GM21825 (cell line): Measurements from ENCODE around the gene TEPSIN.
"Not testable (repeated sequence)": the region's sequence is repeated elsewhere in the genome, so short reads cannot be mapped to it uniquely, and the experiment has no call there.

Source experiments
- ATAC-seq: cut with Tn5 transposase; IDR thresholded peaks from one replicate; pipeline ENCODE4 v1.9.1; 2021; ENCODE audit warnings: mild to moderate bottlenecking, moderate library complexity; ENCODE audit not compliant: unreplicated experiment

TEPSIN gene

GRCh38 chr17:81237591-81238489 is 1.0 kb downstream of the TEPSIN start:
- no peak for ATAC-seq

DNA sequence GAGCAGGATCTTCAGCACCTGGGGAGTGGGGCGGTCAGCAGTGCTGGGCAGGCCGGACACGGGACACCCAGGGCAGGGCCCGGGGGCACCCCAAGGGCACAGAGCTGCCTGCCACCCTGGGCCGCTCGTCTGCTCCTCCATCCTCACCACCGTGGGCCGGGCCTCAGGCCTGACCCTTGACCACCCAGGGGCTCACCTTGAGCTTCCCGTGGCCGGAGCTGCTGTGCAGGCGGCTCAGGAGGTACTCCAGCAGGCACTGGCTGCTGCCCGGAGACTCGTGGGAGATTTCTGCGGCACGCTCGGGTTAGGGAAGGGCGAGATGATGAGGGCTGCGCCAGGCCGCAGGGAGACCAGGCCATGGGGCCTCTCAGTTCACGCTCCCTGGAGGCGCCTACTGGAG is 2.1 kb downstream of the TEPSIN start:
- ATAC-seq: no peak

DNA sequence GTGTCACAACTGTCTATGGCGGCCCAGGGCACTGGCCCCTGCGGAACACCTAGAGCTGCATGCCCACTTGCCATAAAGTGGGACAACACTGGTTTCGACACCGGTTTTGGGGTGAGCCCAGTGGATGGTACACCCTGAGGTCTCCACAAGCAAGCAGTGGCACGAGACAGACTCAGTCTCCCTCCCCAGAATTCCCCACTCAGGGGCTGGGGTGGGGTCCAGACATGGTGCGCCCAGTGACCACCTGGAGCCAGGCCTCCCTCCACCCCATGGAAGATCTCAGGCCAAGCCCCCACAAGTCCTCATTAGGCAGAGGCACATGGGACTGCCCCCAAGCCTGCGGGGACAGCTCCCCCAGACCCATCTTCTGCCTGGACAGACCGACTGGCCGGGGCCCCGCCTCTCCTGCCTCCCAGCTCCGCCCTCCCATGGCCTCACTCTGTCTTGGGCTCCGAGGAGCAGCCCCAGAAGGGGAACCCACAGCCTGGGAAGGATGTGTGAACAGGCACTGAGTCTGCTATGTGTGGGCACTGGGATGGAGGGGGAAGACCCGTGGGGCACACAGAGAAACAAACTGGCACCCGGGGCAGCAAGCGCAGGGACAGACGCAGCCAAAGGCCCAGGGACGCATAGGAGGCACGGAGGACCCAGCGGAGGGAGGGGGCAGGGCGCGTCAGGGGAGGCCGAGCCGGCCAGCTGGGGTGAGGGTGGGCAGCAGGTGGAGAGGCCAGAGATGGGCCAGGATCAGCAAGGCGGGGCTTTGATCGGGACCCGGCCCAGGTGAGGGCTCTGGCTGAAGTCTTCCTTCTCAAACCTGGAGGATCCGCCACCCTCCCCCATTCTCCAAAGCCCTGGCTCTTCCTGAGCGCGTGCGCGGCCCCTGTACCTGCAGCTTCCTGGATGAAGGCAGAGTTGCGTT is 2.8 kb downstream of the TEPSIN start:
- ATAC-seq: no peak

DNA sequence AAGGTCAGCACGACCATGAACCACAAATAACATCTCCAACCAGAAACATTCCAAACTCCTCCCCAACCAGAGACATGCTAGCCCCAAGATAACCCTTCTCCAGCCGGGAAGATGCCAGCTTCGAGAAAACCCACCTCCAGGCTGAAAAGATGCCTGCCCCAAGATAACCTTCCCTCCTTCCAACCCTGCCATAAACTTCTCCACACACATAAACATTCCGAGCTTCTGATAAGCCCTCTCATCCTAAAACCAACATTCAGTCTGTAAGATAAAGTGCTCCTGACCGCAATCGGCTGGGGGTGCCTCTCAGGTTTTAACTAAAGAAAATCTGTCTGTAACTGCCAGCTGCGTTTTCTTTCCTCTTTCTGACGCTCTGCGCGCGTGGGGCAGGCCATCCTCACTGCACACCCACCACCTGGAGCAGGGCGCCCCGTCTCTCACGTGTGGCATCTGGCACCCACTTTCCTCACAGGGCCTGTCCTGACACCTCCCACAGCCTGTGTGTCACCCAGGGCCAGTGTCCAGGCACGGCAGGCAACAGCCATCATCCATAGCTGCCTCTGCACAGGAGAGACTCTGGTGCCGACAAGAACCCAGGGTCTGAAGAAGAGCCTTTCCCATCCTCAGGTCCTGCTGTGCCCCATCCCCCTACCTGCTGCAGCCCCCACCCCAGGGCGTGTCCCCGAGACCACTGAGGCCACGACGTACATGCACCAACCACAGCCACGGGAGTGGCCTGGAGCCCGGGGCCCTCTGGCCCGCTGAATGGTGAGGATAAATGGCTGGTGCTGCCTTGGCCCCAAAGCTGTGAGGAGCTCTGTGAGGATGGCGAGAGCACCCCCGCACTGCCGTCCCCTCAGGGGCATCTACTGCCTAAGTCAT is 3.7 kb downstream of the TEPSIN start:
- no peak for ATAC-seq

DNA sequence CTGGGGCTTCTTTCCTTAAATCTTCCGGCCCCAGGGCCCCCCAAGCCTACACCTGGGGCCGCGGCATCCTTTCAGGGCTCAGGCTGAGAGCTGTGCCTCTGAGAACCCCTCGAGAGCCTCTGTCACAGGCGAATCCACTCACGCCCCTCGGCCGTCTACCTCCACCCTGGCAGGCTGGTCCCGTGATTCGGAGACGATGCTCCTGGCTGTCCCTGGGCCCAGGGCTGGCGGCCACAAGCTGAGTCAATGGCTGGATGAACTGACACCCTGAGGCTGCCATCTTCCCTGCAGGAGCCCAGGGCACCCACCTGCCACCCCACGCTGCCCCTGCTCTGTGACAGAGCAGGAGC is 4.4 kb downstream of the TEPSIN start:
- no peak for ATAC-seq

- no peak for ATAC-seq
These were observed 4.9 kb downstream of the TEPSIN start for GRCh38 chr17:81233811-81234505.

- no peak for ATAC-seq
These were observed 5.5 kb downstream of the TEPSIN start for GRCh38 chr17:81233316-81233715.

GRCh38 chr17:81232616-81233241 is 6.1 kb downstream of the TEPSIN start:
- no peak for ATAC-seq

DNA sequence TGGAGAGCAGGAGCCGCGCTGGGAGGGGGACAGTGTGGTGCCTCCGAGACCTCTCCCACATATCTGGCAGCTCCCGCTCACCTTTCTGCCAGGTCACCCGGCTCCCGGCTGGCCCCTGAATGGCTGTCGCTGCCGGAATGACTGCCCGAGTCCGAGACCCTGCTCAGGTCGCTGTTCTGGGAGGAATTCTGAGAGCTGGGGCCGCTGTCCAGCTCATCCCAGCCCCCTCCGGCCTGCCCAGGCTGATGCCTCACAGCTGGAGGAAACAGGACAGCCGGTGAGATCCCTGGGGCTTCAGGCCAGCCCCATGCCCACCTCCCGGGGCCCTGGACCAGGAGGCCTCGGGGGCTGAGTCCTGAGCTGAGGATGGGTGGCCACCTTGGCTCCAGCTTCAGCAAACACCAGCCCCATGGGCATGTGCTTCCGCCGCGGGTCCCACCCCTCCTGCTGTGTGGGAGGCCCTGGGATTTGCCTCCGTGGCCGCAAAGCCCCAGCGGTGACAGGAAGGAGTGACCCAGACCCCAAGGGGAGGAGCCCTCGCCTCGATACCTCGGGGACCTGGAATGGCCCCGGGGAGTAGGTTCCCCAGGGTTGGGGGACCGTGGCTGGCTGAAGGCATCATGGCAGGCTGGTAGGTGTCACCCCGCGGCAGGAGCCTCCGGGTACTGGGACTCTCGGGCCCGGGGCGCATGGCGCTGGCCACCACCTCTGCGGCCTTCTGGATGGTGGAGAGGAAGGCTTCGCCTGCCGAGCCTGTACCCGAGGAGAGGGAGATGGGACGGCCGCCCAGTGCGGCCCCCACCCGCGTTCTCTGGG is 6.9 kb downstream of the TEPSIN start:
- ATAC-seq: no peak

DNA sequence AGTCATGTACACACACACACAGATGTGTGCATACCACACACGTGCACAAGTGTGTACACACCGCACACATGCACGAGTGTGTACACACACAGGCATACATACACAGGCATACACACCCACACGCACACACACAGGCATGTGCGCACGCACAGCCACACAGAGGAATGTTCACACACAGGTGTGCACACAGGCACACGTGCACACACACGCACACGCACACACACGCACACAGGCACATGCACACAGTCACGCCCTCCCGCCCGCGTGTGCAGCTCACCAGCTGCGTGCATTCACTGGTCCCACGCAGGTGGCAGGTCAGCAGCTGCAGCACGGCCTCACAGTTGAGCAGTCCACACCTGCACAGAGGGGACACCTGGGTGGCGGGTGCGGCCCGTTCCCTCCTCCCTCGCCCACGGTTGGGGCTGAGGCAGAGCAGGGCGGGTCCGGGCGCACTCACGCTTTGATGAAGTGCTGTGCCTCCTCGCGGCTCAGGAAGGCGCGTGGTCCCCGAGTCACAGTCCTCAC is 7.7 kb downstream of the TEPSIN start:
- no peak for ATAC-seq

- ATAC-seq: no peak
These were observed 8.6 kb downstream of the TEPSIN start for GRCh38 chr17:81230043-81230820.

GRCh38 chr17:81229666-81229920 is 9.3 kb downstream of the TEPSIN start:
- ATAC-seq: no peak

DNA sequence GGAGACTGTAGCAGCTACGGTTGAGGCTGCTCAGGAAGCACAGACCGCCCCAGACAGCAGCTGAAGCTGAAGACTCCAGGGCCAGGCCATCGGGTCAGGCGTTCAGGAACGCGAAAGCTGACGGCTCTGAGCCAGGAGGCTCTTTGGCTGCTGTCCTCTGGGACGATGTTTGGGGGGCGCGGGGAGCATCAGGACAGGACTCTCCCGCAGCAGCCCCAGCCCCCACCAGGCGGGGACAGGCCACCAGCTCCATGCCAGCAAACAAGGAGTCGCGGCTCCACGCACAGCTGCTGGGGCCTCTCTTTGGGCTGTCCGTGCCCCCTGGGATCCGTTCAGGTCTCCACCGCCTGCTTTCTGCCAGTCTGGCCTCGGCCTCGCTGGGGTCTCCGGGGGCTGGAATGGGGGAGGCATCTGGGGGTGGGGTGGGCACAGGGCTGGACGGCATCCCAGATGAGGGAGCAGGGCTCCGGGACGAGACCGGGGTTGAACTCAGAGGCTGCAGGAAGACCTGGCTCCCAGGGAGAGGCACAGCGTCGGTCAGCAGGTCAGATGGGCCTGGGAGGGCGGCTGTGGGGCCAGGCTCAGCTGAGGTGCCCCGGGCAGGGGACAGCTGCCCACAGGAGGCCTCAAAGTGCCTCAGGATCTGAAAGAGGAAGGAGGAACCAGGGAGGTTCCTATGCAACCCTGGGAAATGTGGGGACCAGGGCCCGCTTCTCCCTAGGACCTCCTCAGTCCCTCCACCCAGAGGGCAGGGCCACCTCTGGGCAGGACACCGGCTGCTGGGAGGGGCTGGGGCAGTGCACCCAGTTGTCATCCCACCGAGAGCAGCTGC is 9.8 kb downstream of the TEPSIN start:
- ATAC-seq: no peak

GRCh38 chr17:81228420-81228819 is 10.4 kb downstream of the TEPSIN start:
- no peak for ATAC-seq

DNA sequence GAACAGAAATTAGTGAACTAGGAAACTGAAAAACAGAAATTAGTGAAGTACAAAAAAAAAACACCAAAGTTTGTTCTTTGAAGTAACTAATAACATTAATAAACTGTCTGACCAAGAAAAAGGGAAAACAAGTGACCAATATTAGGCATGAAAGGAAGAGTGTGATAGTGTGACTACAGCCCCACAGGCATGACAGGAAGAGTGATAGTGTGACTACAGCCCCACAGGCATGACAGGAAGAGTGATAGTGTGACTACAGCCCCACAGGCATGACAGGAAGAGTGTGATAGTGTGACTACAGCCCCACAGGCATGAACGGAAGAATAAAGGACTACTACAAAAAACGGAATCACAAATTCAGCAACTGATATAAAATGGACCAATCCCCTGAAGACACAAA is 11.2 kb downstream of the TEPSIN start:
- ATAC-seq: not testable (repeated sequence)

DNA sequence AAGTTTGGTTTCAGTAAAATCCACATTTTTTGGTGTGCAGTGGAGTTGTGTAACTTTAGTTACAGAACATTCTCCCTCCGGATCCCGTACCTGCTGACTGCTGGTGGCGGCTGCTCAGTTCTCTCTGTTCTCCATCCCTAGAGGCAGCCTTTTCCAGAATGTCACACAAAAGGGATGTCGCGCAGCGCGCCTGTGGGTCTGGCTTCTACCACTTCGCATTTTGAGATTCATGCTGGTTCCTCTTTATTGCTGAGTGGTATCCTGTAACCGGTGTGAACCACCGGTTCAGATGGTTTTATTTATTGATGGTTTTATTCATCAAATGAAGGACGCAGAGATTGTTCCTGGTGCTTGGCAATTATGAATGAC is 15.1 kb downstream of the TEPSIN start:
- no peak for ATAC-seq
